Pancreas (tissue), 10 donors: Measurements from ENCODE around the gene MACROD2. TPM values are rescaled to one million over a fixed set of nuclear protein-coding genes. Genes with fewer than 3 reads are reported as not detected.

Experiments used
- ATAC-seq, 4 donors: fragments of 200-7000 bp; cut with Tn5 transposase; one replicate each; pipeline versions ENCODE4 v1.8.0 to v1.9.1; 2020; ENCODE audit warnings: mild to moderate bottlenecking in 4 of 4, moderate library complexity in 4 of 4
- DNase-seq, 6 donors: peaks; one replicate each; pipeline ENCODE4 v3.0.0-alpha.2; 2020
- FAIRE-seq: peaks from 2 replicates; lab custom pipeline; 2012; peaks lifted over from hg19 to GRCh38; lab: Jason Lieb, UNC
- H3K27ac ChIP-seq, 4 donors: fragments of 200-600 bp; sonication (generic); 1 replicate in 3 of 4; 2 replicates in 1 of 4; pipeline versions ENCODE4 v1.5.0 to v1.8.0; 2020
- H3K27me3 ChIP-seq, 4 donors: fragments of 200-600 bp; one replicate each; pipeline ENCODE4 v1.8.0; 2021
- H3K36me3 ChIP-seq, 3 donors: fragments of 200-600 bp; sonication (generic) in 1 of 3; one replicate each; pipeline versions ENCODE4 v1.5.0 to v1.8.0; 2020 to 2021
- H3K4me1 ChIP-seq, 3 donors: fragments of 200-600 bp; one replicate each; pipeline ENCODE4 v1.8.0; 2021
- H3K4me3 ChIP-seq, 4 donors: fragments of 200-600 bp; sonication (generic) in 2 of 4; one replicate each; pipeline versions ENCODE4 v1.5.0 to v1.8.0; 2020 to 2021
- H3K9me3 ChIP-seq, 4 donors: fragments of 200-600 bp; one replicate each; pipeline ENCODE4 v1.8.0; 2021
- CTCF ChIP-seq, 4 donors: fragments of 200-600 bp; sonication (generic) in 3 of 4; IDR thresholded peaks; one replicate each; pipeline versions ENCODE4 v1.5.0 to v1.8.0; 2021; ENCODE audit warnings: antibody characterized with exemption in 4 of 4
- WGBS, 2 donors: extraction: QIAGEN DNeasy Blood & Tissue Kit; methylation state at CpG; one replicate each; pipeline ENCODE4 v1.1.7; 2013; 5-methylcytosine and 5-hydroxymethylcytosine counted together
- intact Hi-C, 3 donors: fragments of 100-400 bp; cut with DNase I; formaldehyde crosslinking; loops; one replicate each; pipeline versions ENCODE4 v1.11.1 to v1.14.2; 2022
- polyA plus RNA-seq, 2 donors: library from polyadenylated mRNA; stranded (reverse); fragments of 200-250 nt; gene quantifications; one replicate each; pipeline ENCODE4 v1.2.3, GENCODE V29; 2013
- total RNA-seq, 6 donors: library from RNA; stranded (reverse); fragmentation: NEBNext Ultra II Directional in 4 of 6; extraction: Animal tissue kit (Norgen Biotek cat#: 25700) in 4 of 6; gene quantifications; one replicate each; pipeline versions ENCODE4 v1.2.1 to v1.2.4, GENCODE V29; 2021 to 2023
- donor health status: healthy with polysubstance abuse.
- donor health status: DM: no; HTN: no; CAD: no; lungs with moderate emphysema.
- donor health status: DM: no; HTN: no; CAD: no.
- donor health status: control.
- donor health status: control.
- donor health status: Bipolar disorder and iron deficiency.
- donor health status: DM: yes; HTN: yes; CAD: no.
- donor health status: DM: no; HTN: no; CAD: no.
- donor health status: DM: no; HTN: no; CAD: no.
- donor health status: DM: yes; HTN: yes; CAD: no.

MACROD2 gene
- total and polyA plus RNA-seq, 8 donors: 1.7 to 4.9 (median 2.7) TPM

- Histone ChIP-seq H3K4me1 (no peaks in the 10 kb centered on the region), H3K9me3 (no peaks in the 10 kb centered on the region), H3K4me3 (no peak overlapping the region), H3K27me3 (no peaks in the 10 kb centered on the region), H3K36me3 (no peaks in the 10 kb centered on the region), H3K27ac (no peak overlapping the region)
- intact Hi-C loops: no loop called here
- DNase-seq (no peak), ATAC-seq (no peak), FAIRE-seq (no peak)
- WGBS, 2 donors: 90 to 92% methylated on average over 4 of the region's 4 CpGs
- no peak for TF ChIP-seq CTCF (IDR thresholded peaks at IDR 0.05)
These were observed 1466.6 kb downstream of the MACROD2 start for GRCh38 chr20:15461938-15462337.

GRCh38 chr20:15475483-15475882 is 1480.2 kb downstream of the MACROD2 start:
- DNase-seq: peak in 3 of 6 donors; percentile 9 to 41 (median 18)
- intact Hi-C loops: no loop called here
- no peak for FAIRE-seq
- H3K27me3 ChIP-seq: no peaks in the 10 kb centered on the region
- H3K4me1 ChIP-seq: no peaks in the 10 kb centered on the region
- no peak for TF ChIP-seq CTCF (IDR thresholded peaks at IDR 0.05)
- H3K4me3 ChIP-seq: no peak overlapping the region
- no peak overlapping the region for H3K27ac ChIP-seq
- WGBS, 2 donors: 15 to 21% methylated on average over 5 of the region's 5 CpGs
- peak in 3 of 4 donors; percentile 56 to 70 (median 59) for ATAC-seq
- no peaks in the 10 kb centered on the region for H3K9me3 ChIP-seq
- no peaks in the 10 kb centered on the region for H3K36me3 ChIP-seq

- H3K9me3 ChIP-seq: no peaks in the 10 kb centered on the region
- no peak for FAIRE-seq
- H3K4me1 ChIP-seq: no peaks in the 10 kb centered on the region
- intact Hi-C loops: no loop called here
- no peaks in the 10 kb centered on the region for H3K36me3 ChIP-seq
- no peaks in the 10 kb centered on the region for H3K27me3 ChIP-seq
- DNase-seq: no peak
- 85 to 90% methylated on average over 2 of the region's 2 CpGs for WGBS, 2 donors
- H3K4me3 ChIP-seq: no peak overlapping the region
- no peak overlapping the region for H3K27ac ChIP-seq
- no peak for ATAC-seq
- TF ChIP-seq CTCF (IDR thresholded peaks at IDR 0.05): no peak
These were observed 1480.9 kb downstream of the MACROD2 start for GRCh38 chr20:15476186-15476585.

GRCh38 chr20:15476781-15477180 is 1481.5 kb downstream of the MACROD2 start:
- no peak for ATAC-seq
- no peak for TF ChIP-seq CTCF (IDR thresholded peaks at IDR 0.05)

GRCh38 chr20:15482525-15482924 is 1487.2 kb downstream of the MACROD2 start:
- ATAC-seq (no peak), FAIRE-seq (no peak), DNase-seq (no peak)
- H3K27me3 ChIP-seq: no peaks in the 10 kb centered on the region
- no peak for TF ChIP-seq CTCF (IDR thresholded peaks at IDR 0.05)
- no peak overlapping the region for H3K4me3 ChIP-seq
- WGBS, 2 donors: 67 to 68% methylated on average over 3 of the region's 3 CpGs
- H3K4me1 ChIP-seq: no peaks in the 10 kb centered on the region
- no peak overlapping the region for H3K27ac ChIP-seq
- no peaks in the 10 kb centered on the region for H3K9me3 ChIP-seq
- intact Hi-C loops: no loop called here
- H3K36me3 ChIP-seq: no peaks in the 10 kb centered on the region

More at GRCh38 chr20:15476781-15477180, 1481.5 kb downstream of the MACROD2 start:
- Histone ChIP-seq H3K4me1 (no peaks in the 10 kb centered on the region), H3K9me3 (no peaks in the 10 kb centered on the region), H3K36me3 (no peaks in the 10 kb centered on the region), H3K4me3 (no peak overlapping the region), H3K27ac (no peak overlapping the region), H3K27me3 (no peaks in the 10 kb centered on the region)
- intact Hi-C loops: no loop called here
- DNase-seq: no peak
- 87 to 90% methylated on average over 5 of the region's 5 CpGs for WGBS, 2 donors
- FAIRE-seq: no peak
